DND-41 (cell line): ENCODE measurements around the gene ELOVL5.

ENCODE experiments used
- ATAC-seq: fragments of 200-7000 bp; cut with Tn5 transposase; 3 replicates; pipeline ENCODE4 v1.9.1; 2021; ENCODE audit warnings: low read depth; ENCODE audit not compliant: insufficient read depth
- DNase-seq: peaks from one replicate; pipeline ENCODE4 v3.0.0-alpha.2; 2020
- H2AFZ ChIP-seq: 2 replicates; pipeline ENCODE4 v1.6.0; 2012; ENCODE audit warnings: low read depth, low read length
- H3K27ac ChIP-seq: 2 replicates; pipeline ENCODE4 v1.5.1; 2012; ENCODE audit warnings: low read length, inconsistent platforms
- H3K27me3 ChIP-seq: fragments of 200-600 bp; sonication (generic); 2 replicates; pipeline ENCODE4 v1.6.0; 2012; ENCODE audit warnings: low read length, mild to moderate bottlenecking, inconsistent platforms; ENCODE audit not compliant: insufficient read depth, poor library complexity
- H3K36me3 ChIP-seq: 2 replicates; pipeline ENCODE4 v1.5.1; 2012; ENCODE audit warnings: low read length, inconsistent platforms; ENCODE audit not compliant: insufficient read depth
- H3K4me1 ChIP-seq: 2 replicates; pipeline ENCODE4 v1.5.1; 2012; ENCODE audit warnings: mild to moderate bottlenecking, low read length; ENCODE audit not compliant: insufficient read depth
- H3K4me2 ChIP-seq: 2 replicates; pipeline ENCODE4 v1.6.0; 2012; ENCODE audit warnings: mild to moderate bottlenecking, moderate library complexity, low read length, inconsistent platforms; ENCODE audit not compliant: insufficient read depth
- H3K4me3 ChIP-seq, 2 experiments: fragments of 200-600 bp in 1 of 2; shearing (Covaris generic) in 1 of 2; 2 replicates each; pipeline ENCODE4 v1.5.1; 2012 to 2016; ENCODE audit warnings: inconsistent platforms in 2 of 2, low read length in 2 of 2, mild to moderate bottlenecking in 2 of 2, low read depth in 1 of 2, moderate library complexity in 1 of 2
- H3K79me2 ChIP-seq: 2 replicates; pipeline ENCODE4 v1.6.0; 2012; ENCODE audit warnings: low read length, inconsistent platforms; ENCODE audit not compliant: insufficient read depth
- H3K9ac ChIP-seq: 2 replicates; pipeline ENCODE4 v1.6.0; 2012; ENCODE audit warnings: low read depth, mild to moderate bottlenecking, inconsistent platforms, low read length, moderate library complexity
- H3K9me3 ChIP-seq: 2 replicates; pipeline ENCODE4 v1.5.1; 2012; ENCODE audit warnings: low read length, moderate library complexity, mild to moderate bottlenecking, inconsistent platforms; ENCODE audit not compliant: insufficient read depth, severe bottlenecking
- H4K20me1 ChIP-seq: 2 replicates; pipeline ENCODE4 v1.6.0; 2012; ENCODE audit warnings: low read length; ENCODE audit not compliant: insufficient read depth
- EZH2 ChIP-seq: IDR thresholded peaks from 3 replicates; pipeline ENCODE4 v1.6.1; 2012; ENCODE audit warnings: borderline replicate concordance, low read depth, mild to moderate bottlenecking, moderate library complexity, low read length, inconsistent platforms; ENCODE audit not compliant: severe bottlenecking
- TF ChIP-seq, protein P1 (sequence below): IDR thresholded peaks from 2 replicates; pipeline ENCODE4 v1.5.1; 2012; ENCODE audit warnings: borderline replicate concordance, low read length, moderate library complexity, mild to moderate bottlenecking; ENCODE audit not compliant: poor library complexity, severe bottlenecking; ENCODE audit errors: extremely low read depth

Gene ELOVL5

DNA sequence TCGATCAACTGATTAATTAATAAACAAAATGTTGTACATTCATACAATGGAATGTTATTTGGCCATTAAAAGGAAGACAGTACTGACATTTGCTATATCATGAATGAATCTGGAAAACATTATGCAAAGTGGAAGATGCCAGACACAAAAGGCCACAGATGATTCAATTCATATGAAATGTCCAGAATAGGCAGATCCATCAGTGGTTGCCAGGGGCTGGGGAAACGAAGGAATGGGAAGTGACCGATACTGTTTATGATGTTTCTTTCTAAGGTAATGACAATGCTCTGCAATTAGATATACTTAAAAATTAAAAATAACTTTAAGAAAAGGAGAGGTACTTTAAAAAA lies 37.2 kb downstream of the ELOVL5 start:
- Histone ChIP-seq H3K4me3 (peak overlapping the region in 1 of 2 experiments; percentile 39; a peak in 2 of 4 replicates), H3K36me3 (peaks cover 4% of the 10 kb centered on the region; the same call in 1 of the 2 replicates), H3K4me2 (peak overlapping the region; percentile 52), H3K9me3 (no peaks in the 10 kb centered on the region), H3K27ac (peak overlapping the region; percentile 97), H3K9ac (peak overlapping the region; percentile 68), H2AFZ (no peak overlapping the region), H3K27me3 (no peaks in the 10 kb centered on the region), H3K4me1 (peaks cover 100% of the 10 kb centered on the region), H3K79me2 (peaks cover 98% of the 10 kb centered on the region), H4K20me1 (peaks cover 22% of the 10 kb centered on the region; the same call in 1 of the 2 replicates)
- TF ChIP-seq, protein P1, sequence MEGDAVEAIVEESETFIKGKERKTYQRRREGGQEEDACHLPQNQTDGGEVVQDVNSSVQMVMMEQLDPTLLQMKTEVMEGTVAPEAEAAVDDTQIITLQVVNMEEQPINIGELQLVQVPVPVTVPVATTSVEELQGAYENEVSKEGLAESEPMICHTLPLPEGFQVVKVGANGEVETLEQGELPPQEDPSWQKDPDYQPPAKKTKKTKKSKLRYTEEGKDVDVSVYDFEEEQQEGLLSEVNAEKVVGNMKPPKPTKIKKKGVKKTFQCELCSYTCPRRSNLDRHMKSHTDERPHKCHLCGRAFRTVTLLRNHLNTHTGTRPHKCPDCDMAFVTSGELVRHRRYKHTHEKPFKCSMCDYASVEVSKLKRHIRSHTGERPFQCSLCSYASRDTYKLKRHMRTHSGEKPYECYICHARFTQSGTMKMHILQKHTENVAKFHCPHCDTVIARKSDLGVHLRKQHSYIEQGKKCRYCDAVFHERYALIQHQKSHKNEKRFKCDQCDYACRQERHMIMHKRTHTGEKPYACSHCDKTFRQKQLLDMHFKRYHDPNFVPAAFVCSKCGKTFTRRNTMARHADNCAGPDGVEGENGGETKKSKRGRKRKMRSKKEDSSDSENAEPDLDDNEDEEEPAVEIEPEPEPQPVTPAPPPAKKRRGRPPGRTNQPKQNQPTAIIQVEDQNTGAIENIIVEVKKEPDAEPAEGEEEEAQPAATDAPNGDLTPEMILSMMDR: no peak
- TF ChIP-seq EZH2: no peak
- DNase-seq (no peak), ATAC-seq (no peak)

DNA sequence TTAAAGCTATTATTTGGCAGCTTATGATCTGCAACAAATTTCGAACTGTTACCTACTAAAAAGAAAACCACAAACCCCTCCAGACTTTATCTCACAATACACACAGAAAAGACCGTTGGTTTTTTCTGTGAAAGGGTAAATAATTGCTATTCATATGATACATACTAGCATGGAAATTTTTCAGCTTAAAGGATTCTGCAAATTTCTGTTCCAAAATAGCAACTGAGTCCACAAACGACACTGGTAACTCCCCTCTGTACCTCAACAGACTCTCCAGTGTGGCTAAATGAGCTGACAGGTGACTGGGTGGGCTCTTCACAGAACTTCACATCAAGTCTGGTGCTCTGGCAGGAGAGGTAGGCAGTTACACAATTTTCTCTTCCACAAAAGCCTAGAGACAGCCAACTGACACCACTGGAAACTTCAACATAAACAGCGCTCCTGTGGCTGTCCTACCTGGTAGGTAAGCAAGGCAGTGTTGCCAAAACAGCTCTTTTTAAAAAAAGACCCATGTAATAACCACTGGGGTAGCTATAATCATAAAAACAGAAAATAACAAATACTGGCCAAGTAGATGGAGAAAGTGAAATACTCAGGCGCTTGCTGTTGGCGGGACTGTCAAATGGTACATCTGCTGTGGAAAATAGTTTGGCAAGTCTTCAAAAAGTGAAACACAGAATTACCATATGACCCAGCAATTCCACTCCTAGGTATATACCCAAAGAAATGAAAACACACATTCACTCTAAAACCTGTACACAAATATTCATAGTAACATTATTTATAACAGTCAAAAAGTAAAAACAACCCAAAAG lies 37.8 kb downstream of the ELOVL5 start:
- no peaks in the 10 kb centered on the region for H3K9me3 ChIP-seq
- TF ChIP-seq EZH2: no peak
- TF ChIP-seq, protein P1: no peak
- H4K20me1 ChIP-seq: peaks cover 18% of the 10 kb centered on the region; the same call in 1 of the 2 replicates
- H3K27me3 ChIP-seq: no peaks in the 10 kb centered on the region
- ATAC-seq (peak; percentile 55), DNase-seq (peak; percentile 66)
- peaks cover 97% of the 10 kb centered on the region for H3K79me2 ChIP-seq
- peak overlapping the region; percentile 68 for H3K9ac ChIP-seq
- H3K27ac ChIP-seq: peak overlapping the region; percentile 97
- peaks cover 96% of the 10 kb centered on the region for H3K4me1 ChIP-seq
- peak overlapping the region; percentile 52 for H3K4me2 ChIP-seq
- H2AFZ ChIP-seq: no peak overlapping the region
- peaks cover 4% of the 10 kb centered on the region; the same call in 1 of the 2 replicates for H3K36me3 ChIP-seq
- H3K4me3 ChIP-seq: peak overlapping the region in 1 of 2 experiments; percentile 39; a peak in 2 of 4 replicates

DNA sequence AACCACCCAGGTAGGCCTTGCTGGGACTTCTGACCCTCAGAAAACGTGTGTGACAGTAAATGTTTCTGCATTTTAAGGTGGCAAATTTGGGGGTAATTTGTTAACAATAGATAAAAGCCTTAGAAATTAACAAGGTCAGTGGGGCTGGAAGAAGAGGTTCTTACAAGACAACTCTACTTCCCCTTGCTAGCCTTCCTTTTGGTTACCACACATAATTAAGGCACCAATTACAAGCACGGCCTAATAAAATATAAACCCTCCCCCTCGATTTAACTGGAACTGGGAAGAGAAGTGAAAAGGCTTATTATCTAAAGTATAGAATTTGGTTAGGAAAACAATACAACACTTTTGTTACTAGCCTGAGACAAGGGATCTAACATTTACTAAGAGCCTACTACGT lies 38.8 kb downstream of the ELOVL5 start:
- peaks cover 86% of the 10 kb centered on the region for H3K4me1 ChIP-seq
- TF ChIP-seq, protein P1: no peak
- no peak for TF ChIP-seq EZH2
- no peak overlapping the region for H2AFZ ChIP-seq
- no peak for DNase-seq
- H4K20me1 ChIP-seq: peaks cover 10% of the 10 kb centered on the region; the same call in 1 of the 2 replicates
- H3K4me3 ChIP-seq: peak overlapping the region in 1 of 2 experiments; percentile 39; a peak in 2 of 4 replicates
- H3K9me3 ChIP-seq: no peaks in the 10 kb centered on the region
- peaks cover 88% of the 10 kb centered on the region for H3K79me2 ChIP-seq
- ATAC-seq: peak; percentile 3; the same call in 2 of the 3 replicates
- peaks cover 4% of the 10 kb centered on the region; the same call in 1 of the 2 replicates for H3K36me3 ChIP-seq
- H3K27ac ChIP-seq: peak overlapping the region; percentile 97
- H3K4me2 ChIP-seq: peak overlapping the region; percentile 52
- peak overlapping the region; percentile 68 for H3K9ac ChIP-seq
- H3K27me3 ChIP-seq: no peaks in the 10 kb centered on the region
